Stromal cell of bone marrow (primary cell): Measurements from ENCODE around the gene SLC12A7.

Experiments used
- DNase-seq: peaks from one replicate; pipeline ENCODE4 v3.0.0-alpha.2; 2012; ENCODE audit warnings: low read depth

Gene SLC12A7

DNA sequence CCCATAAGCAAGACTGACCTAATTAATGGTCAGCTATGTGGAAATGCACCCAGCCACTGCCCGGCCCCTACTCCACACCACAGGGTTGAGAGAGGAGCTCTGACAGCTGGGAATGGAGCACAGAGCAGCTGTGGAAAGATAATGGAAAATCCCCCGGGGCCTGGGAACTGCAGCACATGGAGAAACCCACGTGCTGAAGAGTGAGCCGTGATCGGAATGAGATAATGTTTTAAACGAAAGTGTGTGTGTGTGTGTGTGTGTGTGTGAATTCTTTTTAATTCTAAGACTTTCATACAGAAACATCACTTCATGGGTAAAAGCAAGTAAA is 13.1 kb upstream of the SLC12A7 start:
- peak; percentile 21 for DNase-seq

DNA sequence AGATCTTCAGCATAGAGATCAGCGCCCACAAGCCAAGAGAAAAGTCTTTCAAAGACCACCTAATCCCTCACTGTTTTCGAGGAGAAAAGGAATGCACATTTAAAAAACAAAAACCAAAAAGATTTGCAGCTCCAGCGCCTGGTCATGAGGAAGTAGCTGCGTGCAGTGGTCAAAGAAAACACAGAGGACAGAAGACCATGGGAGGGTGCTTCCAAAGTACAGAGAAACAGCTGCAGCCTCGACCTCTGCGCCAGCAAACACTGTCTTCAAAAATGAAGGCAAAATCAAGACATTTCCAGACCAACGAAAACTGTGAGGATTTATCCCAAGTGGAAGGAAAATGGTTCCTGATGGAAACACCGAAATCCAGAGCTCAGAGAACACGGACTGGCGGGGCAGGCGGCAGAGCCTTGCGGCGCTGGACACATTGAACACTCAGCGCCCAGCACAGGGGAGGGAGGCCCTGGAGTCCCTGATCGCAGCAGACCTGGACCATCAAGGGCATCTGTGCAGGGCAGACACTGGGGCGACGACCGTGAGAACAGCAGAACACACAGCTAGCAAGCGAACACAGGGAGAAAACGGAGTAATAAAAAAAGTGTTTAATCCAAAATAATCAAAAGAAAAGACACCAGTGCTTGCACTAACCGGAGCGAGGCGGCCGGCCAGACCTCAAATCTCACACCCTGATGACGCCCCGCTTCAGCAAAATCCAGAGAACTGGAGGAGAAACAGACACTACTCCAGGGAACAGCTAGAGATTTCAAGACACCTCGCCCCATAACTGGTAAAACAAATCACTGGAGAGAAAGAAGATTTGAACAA is 12.6 kb upstream of the SLC12A7 start:
- no peak for DNase-seq

DNA sequence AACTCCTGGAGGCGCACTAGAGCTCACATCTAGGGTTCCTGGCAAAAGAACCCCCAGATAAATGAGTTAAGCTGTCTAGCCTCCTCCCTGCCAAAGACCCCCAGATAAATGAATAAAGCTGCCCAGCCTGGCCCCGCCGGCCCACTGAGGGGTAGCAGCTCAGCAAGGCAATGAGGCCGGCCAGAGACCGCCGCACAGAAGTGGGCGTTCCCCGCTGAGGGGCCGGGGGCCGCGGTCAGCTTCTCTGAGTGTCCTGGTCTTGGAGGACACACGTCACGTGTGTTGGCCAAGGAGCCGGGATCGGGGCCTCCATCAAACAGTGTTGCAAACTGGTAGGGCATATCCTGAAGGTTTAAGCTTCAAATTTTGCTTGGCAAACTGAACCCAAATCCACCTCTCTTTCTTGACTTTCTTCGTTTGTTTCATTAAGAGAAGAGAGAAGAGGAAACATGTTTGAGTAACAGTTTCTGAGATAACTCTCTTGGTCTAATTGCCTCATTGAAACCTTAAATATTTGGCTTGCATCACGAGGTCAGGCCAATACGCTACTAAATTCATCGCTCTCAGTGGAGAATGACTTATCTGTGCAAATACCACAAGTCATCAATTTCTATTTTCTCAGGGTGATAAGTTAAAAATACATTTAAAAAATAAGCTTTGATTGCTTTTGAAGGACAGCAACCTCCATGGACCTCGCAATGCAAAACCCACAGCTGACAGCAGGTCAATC is 11.7 kb upstream of the SLC12A7 start:
- DNase-seq: no peak

DNA sequence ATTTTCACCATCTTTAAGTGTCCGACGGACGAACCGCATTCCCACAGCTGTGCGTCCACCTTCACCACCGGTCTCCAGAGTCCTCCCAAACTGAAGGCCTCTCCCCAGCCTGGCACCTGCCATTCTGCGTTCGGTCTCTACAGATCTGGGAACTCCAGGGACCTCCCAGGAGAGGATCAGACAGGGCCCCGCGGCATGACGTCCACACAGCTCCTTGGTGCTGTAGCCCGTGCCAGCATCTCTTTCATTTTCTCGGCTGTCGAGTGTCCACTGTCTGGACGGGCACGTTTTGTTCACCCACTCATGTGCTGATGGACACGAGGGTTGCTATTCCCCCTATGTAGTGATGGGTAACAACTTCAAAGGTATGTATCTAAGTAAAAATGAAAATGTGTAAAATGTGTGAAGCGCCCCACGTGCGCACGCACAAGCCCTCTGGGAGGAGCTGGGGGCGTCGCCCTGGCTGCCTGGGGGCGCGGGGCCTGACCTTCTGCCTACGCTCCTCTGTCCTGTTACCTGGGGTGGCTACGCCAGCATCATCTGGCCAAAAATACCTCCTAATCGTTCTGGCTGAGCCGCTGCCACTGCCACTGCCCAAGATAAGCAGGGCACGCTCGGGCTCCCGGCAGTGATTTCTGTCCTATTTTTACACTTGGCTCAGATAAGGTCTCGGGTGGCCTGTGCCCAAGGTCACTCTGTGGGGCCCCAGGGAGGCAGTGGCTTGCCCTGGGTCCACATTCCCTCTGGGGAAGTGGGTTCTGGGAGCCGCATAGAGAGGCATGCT is 10.8 kb upstream of the SLC12A7 start:
- DNase-seq: no peak

DNA sequence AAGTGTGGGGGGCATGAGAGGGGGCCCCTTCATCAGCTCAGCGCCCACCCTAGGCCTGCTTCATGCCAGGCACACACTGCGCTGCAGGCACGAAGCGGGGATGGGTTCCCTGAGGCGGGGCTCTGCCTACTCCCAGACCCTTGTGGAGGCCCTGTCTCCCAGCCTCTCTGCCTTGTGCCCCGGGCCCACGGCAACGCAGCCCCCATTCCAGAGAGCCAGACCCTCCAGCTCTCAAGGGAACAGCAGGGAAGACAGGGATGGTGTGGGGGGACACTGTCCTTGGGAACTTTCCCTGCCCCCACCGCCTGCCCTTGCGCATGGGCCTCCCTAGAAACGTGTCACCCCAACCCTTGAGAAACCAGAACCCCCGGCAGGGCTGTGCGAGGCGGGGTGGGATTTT is 10.0 kb upstream of the SLC12A7 start:
- no peak for DNase-seq

DNA sequence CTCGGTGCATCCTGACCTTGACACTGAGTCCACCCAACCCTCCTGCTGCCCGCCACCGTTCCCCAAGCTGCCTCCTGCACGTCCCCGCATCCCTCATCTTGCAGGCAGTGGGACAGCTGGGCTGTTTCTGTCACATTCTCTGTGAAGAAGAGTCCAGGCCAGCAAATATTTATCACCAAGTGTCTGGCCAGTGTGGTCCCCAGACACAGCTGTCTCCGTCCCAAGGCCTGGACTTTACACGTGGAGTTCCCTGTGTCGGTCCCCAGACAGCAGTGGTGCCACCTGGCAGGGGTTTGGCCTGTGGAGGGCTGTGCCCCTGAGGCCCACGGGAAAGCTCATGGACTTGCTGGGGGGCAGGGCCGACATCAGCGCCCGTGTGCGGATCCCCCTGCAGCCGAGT is 9.2 kb upstream of the SLC12A7 start:
- DNase-seq: no peak

DNA sequence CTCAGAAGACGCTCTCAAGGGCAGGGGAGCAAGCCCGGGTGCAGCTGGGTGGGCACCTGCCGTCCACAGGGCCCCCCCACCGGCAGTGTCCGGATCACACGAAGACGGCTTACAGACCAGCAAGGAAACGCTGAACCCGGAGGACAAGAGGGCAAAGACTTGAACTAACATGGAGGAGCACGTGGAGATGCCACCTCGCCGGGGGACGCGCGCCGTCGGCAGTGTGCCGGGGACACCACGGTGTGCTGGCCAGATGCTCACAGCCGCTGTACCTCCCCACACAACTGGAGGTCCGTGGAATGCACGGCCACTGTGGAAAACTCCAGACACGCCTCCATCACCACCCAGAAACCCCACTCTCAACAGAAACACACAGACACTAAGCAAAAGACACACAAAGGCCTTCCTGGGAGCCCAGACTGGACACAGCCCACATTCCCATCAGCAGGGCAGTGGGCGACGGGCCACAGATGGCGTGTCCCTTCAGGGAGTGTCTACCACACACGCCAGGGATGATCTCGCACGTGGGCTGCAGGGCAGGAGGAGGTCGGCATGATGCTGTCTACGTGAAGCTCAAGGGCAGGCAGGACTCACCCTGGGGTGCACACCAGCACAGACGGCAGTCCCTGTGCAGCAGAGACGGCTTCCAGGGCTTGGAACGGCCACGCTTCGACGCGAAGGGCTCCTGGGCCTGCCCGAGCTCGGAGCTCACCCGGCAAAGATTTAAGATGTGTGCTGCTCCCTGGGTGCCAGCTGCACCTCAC is 8.6 kb upstream of the SLC12A7 start:
- no peak for DNase-seq

DNA sequence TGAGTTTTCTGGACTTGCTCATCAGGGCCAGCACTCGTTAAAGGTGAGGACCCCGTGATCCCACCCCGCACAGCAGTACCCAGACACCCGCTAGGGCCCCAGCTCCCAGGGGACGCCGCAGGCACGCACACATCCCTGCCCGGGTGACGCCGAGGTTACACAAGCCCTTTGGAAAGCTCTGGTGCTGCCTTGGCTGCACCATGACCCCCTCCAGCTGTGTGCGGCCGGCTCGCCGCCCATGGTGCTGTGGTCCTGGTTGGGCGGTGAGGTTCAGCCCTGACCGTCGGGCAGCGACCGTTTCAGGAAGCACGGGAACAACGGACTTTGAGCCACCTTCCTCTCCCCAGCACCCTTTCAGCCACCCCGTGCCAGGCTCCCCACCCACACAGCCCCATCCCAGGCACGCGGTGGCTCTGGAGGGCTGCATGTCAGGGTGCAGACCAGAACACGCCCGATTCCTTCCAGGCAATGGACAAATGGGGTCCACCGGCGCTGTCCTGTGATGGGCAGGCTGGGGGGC is 7.5 kb upstream of the SLC12A7 start:
- DNase-seq: no peak

DNA sequence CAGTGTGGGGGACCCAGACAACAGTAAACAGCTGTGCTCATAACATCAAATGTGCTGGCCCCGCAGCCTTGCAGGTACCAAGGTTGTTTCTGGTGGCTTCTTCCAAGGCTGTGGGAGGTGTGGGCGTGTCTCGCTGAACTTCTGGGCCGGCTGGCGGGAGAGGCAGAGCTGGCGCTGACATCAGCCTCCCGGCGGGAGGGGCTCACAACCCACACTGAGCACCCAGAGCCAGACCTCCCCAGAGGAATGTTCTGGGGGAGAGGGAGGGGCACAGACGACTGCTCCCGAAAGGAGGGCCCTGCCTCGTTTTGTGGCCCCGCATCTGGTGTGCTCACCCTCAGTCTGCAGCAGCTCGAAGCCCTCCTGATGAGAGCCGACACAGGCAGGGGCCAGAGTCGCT is 6.9 kb upstream of the SLC12A7 start:
- no peak for DNase-seq

DNA sequence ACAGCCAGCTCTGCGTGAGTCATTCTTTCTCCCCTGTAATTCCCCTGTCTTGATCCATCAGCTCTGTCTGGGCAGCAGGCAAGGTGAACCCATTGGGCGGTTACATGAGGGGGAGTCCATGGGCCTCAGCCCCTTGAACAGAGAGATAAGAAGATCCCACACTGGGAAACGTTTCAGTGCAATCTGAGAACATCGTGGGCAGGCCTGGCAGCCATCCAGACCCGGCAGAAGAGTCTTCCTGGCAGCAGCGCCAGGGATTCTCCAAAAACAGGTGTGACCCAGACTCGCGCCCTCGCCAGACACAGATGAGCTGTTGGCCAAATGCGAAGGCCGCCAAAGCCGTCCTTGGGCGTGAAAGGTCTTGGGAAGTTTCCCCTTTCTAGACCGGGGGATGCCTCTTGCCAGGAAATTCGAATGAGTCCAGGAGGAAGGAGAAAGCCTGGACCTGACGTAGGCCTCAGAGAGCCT is 6.4 kb upstream of the SLC12A7 start:
- DNase-seq: no peak

DNA sequence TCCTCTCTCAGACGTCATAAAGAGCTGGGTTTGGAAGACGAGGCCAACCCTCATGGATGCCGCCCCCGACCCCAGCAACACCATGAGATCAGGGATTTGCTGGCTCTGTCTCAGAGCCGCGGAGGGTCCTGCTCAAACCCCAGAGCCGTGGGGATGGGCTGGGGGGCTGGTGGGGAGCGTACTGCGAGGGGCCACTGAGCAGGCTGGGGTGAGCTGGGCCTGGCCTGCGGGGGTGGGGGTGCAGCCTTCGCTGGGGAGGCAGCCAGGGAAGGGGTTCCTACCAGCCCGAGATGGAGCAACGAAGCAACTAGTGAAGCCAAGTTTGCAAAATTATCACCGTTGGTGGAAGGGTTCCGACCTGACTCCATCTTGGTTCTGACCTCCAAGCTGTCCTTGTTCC is 5.1 kb upstream of the SLC12A7 start:
- no peak for DNase-seq

DNA sequence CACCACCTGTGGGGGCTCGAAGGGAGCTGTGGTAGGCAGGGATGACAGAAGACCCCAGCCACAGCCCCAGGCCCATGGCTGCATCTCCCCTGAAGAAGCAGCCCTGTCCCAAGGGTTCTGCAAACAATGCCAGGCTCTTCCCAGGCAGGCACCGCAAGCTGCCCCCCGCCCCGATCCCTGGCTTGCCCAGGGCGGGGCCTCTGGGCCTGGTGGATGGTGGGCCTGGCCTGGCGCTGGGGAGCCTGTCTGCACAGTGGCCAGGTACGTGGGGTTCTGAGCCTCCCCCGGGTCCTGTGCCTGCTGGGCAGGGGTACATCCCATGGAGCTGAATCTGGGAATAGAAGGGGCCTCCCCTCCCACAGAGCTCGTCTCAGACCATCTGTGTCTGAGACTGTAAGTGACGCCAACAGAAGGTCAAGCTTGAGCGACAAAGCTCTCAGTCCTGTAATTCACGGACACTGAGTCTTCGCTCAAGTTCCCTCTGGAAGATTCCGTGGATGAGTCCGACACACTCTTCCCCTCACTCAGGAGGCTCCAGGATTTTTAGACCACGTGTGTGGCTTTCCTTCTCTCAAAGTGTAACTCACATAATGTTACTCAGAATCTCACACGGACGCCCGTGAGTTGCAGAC is 4.4 kb upstream of the SLC12A7 start:
- DNase-seq: no peak

DNA sequence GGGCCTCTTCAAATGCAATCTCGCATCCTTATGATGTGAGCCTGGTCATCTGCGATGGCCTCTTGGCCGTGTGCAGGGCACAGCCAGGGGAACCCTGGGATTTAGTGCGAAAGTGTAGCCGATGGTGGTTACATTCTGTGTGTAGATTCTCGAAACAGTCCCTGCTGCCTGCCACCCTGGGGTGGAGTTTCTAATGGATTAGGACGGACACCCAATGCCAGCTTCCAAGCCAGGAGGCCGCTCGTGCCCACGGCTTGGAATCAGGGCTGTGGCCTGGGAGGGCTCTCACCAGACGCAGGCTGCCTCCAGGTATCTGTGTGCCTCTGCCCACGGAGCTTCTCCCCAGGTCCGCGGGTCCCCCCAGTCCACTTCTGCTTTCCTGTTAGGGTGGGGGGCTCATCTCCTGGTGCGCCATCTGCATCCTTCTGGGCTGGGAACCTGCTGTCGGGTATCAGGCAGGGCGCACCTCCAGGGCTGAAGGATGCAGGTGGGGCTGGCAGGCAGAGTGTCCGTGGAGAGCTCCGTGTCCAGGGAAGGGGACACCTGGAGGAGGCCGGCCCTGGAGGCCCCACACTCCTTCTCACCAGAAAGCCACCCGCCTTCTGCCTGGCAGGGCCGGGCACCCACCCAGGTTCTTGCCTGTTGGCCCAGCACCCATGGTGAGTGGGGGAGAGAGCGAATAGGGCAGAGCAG is 3.4 kb upstream of the SLC12A7 start:
- no peak for DNase-seq

DNA sequence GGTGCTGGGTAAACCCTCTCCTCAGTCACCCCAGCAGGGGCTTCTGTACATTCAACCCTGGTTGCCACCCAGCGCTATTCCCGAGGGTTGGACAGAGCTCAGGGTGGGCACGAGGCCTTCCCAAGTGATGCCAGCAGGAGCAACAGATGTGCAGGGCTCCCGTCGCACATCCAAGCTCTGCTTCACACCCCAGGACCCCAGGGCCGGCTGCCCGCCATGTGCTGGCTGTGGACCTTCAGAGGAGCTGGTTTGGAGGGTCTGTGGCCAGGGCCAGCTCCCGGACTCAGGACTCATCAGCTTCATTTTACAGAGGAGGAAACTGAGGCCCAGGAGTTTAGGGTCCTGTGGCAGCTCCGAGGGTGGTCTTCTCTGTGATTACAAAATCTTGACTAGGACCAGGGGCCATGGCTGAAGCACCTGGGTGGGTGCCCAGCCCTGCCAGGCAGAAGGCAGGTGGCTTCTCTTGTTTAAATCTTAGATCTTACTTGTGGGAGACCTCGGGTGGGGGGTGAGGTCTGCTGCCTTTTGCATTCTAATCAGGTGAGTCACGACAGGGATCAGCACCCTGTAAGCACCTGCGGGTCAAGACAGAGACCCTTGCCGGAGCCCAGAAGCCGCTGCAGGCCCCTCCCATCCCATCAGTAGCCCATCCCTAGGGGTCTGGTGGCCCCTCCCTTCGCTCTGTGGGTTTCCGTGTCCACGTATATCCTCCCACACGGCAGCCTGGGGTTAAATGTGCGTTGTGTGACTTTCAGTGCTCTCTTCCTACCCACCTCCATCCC is 2.1 kb upstream of the SLC12A7 start:
- no peak for DNase-seq

DNA sequence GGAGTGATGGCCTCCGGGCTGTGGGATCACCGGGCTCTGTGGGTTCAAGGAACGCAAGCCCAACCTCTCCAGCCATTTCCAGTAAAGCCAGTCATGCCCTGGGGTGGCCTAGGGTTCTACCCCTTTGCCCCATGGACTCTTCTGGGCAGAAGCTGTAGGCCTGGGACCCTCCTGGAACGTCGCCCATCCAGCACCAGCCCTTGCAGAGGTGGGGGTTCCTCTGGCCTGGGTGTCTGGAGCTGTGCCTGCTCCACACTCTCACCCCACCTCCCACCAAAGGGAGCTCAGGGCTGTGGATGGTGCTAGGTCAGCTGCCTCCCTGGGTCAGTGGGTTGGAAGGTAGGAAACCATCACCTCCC is 1.4 kb upstream of the SLC12A7 start:
- DNase-seq: no peak

DNA sequence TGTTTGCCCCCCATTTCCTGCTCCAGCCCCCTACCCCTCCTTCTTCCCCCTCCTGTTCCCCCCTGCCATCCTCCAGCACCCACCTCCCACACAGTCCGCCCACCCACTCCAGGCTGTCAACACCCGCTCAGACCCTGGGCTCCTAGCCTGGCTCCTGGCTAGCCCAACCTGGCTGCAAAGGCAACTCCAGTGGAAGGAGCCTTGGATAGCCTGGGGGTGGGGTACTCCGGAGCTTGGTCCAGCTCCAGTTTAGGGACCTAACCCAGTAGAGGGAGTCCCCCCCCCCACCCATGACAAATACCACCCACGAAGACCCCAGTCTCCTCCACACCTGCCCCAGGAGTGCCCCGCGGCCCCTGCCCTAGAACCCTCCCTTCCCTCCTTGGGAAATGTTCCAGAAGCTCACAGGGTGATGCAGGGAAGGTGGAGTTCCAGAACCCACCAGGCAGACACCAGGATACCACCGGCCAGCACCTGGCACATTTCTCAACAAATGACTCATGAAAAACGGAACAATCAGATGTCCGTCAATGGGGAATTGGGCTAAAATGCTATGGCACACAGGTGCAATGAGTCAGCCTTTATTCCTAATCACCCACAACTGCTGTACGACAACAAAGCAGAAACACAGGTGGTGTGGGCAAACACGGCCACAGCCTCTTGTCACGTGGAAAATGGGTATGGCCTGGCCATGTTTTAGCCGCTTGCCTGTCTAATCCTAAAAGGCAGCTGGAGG is 901 bp upstream of the SLC12A7 start:
- DNase-seq: no peak

DNA sequence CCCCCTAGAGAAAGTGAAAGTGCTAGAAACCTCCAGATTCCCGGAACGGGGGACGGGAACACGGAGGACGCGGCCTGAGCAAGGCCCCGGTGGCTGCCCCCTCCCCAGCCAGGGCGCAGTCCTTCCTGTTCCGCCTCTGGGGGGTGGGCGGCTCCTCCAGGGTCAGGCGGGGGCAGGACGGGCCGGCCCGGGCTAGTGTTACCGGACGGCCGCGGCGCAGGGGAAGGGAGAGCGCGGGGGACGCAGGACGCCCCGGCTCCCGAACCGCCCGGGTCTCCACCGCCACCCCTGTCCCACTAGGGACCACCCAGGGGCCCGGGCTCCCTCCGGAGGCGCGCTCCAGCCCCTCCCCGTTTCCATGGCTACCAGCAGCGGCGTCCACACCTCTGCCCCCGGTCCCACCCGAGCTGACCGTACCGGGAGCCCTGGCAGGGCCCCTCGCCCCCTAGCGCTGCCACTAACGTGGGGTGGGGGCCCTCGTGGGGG is 579 bp downstream of the SLC12A7 start:
- no peak for DNase-seq

DNA sequence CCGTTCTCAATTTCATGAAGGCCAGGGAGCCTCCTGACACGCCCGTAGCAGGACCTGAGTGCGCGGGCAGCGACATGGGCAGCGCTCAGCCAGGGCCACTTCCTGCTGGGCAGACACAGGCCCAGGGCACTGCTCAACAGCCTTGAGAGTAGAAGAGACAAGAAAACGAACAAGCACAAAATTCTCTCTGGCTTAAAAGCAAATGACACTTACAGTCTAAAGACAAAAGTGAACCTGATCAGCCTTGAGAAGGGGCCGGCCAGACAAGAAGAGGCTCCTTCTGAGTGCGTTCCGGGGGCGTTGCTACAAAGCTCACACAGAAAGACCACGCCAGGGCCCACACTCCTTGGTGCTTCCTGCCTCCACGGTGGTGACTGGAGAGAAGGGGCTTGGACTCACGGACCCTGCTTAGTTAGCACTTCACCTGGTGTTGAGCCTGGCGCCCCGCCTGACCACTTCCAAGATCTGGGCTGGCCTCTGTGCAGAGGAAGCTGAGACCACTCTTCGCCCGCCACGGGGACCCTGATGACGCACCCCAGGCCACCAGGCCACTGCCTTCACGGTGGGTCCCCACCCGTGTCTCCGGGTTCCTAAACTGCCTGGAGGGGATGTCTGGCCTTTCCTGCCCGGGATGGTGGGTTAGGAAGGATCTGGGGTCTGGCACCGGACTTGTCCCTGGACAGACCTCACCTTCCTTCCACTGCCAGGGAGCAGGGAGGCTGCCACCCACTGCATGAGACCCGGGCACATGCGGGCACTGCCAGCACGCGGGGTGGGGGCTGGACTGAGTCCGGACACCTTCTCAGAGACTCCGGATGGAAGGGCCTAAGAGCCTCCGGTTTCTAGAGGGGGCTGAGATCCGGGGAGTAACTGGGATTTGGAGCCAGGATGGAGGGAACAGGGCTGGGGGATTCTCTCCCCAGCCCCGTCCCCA is 1.3 kb downstream of the SLC12A7 start:
- no peak for DNase-seq
